C4-2B (cell line): Measurements from ENCODE around the gene KDM2A.

ENCODE experiments used
- H3K27ac ChIP-seq: fragments of 450-650 bp; 2 replicates; pipeline ENCODE4 v1.5.1; 2017
- CTCF ChIP-seq: fragments of 450-650 bp; conservative IDR thresholded peaks from 2 replicates; pipeline ENCODE4 v1.5.1; 2017; ENCODE audit warnings: mild to moderate bottlenecking
- ZFX ChIP-seq: fragments of 450-650 bp; IDR thresholded peaks from 2 replicates; pipeline ENCODE4 v1.6.1; 2017

The KDM2A gene

GRCh38 chr11:67293090-67293489 lies 174.0 kb downstream of the KDM2A start:
- H3K27ac ChIP-seq: no peak overlapping the region
- no peak for TF ChIP-seq CTCF
- no peak for TF ChIP-seq ZFX

GRCh38 chr11:67295846-67296245 lies 176.8 kb downstream of the KDM2A start:
- no peak for TF ChIP-seq ZFX
- no peak overlapping the region for H3K27ac ChIP-seq

- no peak overlapping the region for H3K27ac ChIP-seq
- TF ChIP-seq CTCF: no peak
These were observed 179.7 kb downstream of the KDM2A start for GRCh38 chr11:67298786-67299185.

GRCh38 chr11:67299471-67300191 lies 180.6 kb downstream of the KDM2A start:
- H3K27ac ChIP-seq: no peak overlapping the region
- TF ChIP-seq ZFX (no peak), CTCF (no peak)

- H3K27ac ChIP-seq: no peak overlapping the region
- TF ChIP-seq CTCF (no peak), ZFX (no peak)
These were observed 181.2 kb downstream of the KDM2A start for GRCh38 chr11:67300256-67300755.

- TF ChIP-seq ZFX: no peak
- no peak overlapping the region for H3K27ac ChIP-seq
These were observed 181.8 kb downstream of the KDM2A start for GRCh38 chr11:67300756-67301312.

GRCh38 chr11:67301313-67301921 lies 182.4 kb downstream of the KDM2A start:
- TF ChIP-seq CTCF: no peak
- no peak for TF ChIP-seq ZFX
- no peak overlapping the region for H3K27ac ChIP-seq

GRCh38 chr11:67301951-67302516 lies 183.0 kb downstream of the KDM2A start:
- TF ChIP-seq ZFX (no peak), CTCF (no peak)
- peak overlapping the region; percentile 92 for H3K27ac ChIP-seq
